ENCODE measurements around the gene SSBP2.
A peak's percentile ranks its signal among the peaks of the same experiment; 100 is the strongest.

Gene SSBP2

GRCh38 chr5:81397176-81397575, 353.7 kb downstream of the SSBP2 start:
- no peak for TF ChIP-seq CTCF (IDR thresholded peaks at IDR 0.05; ENCODE audit: low read depth, low read length, missing control alignments)
- H3K4me3 ChIP-seq (ENCODE audit: low read depth, low read length), result no peak overlapping the region
- DNase-seq (ENCODE audit: low read depth), result no peak
- in situ Hi-C loops (cut with HindIII; ENCODE audit: low sequenced_read_pairs), result no loop called here

GRCh38 chr5:81395262-81395661, 355.6 kb downstream of the SSBP2 start:
- in situ Hi-C loops (cut with HindIII; ENCODE audit: low sequenced_read_pairs), result no loop called here
- no peak for DNase-seq (ENCODE audit: low read depth)
- TF ChIP-seq CTCF (IDR thresholded peaks at IDR 0.05; ENCODE audit: low read depth, low read length, missing control alignments), result no peak
- no peak overlapping the region for H3K4me3 ChIP-seq (ENCODE audit: low read depth, low read length)

- TF ChIP-seq CTCF (IDR thresholded peaks at IDR 0.05; ENCODE audit: low read depth, low read length, missing control alignments), result no peak
- in situ Hi-C loops (cut with HindIII; ENCODE audit: low sequenced_read_pairs), result no loop called here
- H3K4me3 ChIP-seq (ENCODE audit: low read depth, low read length), result peak within 1 kb of the TSS; percentile 41
- DNase-seq (ENCODE audit: low read depth), result no peak
Observed at GRCh38 chr5:81393783-81394718, 356.8 kb downstream of the SSBP2 start, which contains the start of gene ACOT12. ACOT12 (minus strand) TSS chr5:81394134; CDS start chr5:81394114, 20 bp downstream.

- TF ChIP-seq CTCF (IDR thresholded peaks at IDR 0.05; ENCODE audit: low read depth, low read length, missing control alignments), result peak; percentile 13
- in situ Hi-C loops (cut with HindIII; ENCODE audit: low sequenced_read_pairs), result no loop called here
- DNase-seq (ENCODE audit: low read depth), result no peak
- H3K4me3 ChIP-seq (ENCODE audit: low read depth, low read length), result peak overlapping the region; percentile 41
Observed at GRCh38 chr5:81393430-81393782, 357.5 kb downstream of the SSBP2 start.

- TF ChIP-seq CTCF (IDR thresholded peaks at IDR 0.05; ENCODE audit: low read depth, low read length, missing control alignments), result no peak
- DNase-seq (ENCODE audit: low read depth), result no peak
- no peak overlapping the region for H3K4me3 ChIP-seq (ENCODE audit: low read depth, low read length)
- in situ Hi-C loops (cut with HindIII; ENCODE audit: low sequenced_read_pairs), result no loop called here
Observed at GRCh38 chr5:81389025-81389424, 361.9 kb downstream of the SSBP2 start.

- DNase-seq (ENCODE audit: low read depth), result no peak
- H3K4me3 ChIP-seq (ENCODE audit: low read depth, low read length), result no peak overlapping the region
- in situ Hi-C loops (cut with HindIII; ENCODE audit: low sequenced_read_pairs), result no loop called here
- no peak for TF ChIP-seq CTCF (IDR thresholded peaks at IDR 0.05; ENCODE audit: low read depth, low read length, missing control alignments)
Observed at GRCh38 chr5:81388169-81388568, 362.7 kb downstream of the SSBP2 start.
